Vagina (tissue), 2 donors: ENCODE measurements around the gene TRMT112.

Experiments
- POLR2A ChIP-seq, 2 donors: fragments of 450-650 bp; IDR thresholded peaks; one replicate each; pipeline ENCODE4 v1.6.1; 2017; ENCODE audit warnings: antibody characterized with exemption in 2 of 2, mild to moderate bottlenecking in 2 of 2, moderate library complexity in 2 of 2
- TF ChIP-seq, protein P1 (sequence below), 3 experiments: fragments of 450-650 bp in 2 of 3; fragments of 200-600 bp in 1 of 3; sonication (generic) in 1 of 3; IDR thresholded peaks; one replicate each; pipeline ENCODE4 v1.5.1; 2017 to 2019; ENCODE audit warnings: antibody characterized with exemption in 3 of 3, mild to moderate bottlenecking in 2 of 3, moderate library complexity in 2 of 3

- no peak for TF ChIP-seq POLR2A (IDR thresholded peaks at IDR 0.05)
- TF ChIP-seq, protein P1, sequence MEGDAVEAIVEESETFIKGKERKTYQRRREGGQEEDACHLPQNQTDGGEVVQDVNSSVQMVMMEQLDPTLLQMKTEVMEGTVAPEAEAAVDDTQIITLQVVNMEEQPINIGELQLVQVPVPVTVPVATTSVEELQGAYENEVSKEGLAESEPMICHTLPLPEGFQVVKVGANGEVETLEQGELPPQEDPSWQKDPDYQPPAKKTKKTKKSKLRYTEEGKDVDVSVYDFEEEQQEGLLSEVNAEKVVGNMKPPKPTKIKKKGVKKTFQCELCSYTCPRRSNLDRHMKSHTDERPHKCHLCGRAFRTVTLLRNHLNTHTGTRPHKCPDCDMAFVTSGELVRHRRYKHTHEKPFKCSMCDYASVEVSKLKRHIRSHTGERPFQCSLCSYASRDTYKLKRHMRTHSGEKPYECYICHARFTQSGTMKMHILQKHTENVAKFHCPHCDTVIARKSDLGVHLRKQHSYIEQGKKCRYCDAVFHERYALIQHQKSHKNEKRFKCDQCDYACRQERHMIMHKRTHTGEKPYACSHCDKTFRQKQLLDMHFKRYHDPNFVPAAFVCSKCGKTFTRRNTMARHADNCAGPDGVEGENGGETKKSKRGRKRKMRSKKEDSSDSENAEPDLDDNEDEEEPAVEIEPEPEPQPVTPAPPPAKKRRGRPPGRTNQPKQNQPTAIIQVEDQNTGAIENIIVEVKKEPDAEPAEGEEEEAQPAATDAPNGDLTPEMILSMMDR (IDR thresholded peaks at IDR 0.05): no peak
Measured at GRCh38 chr11:64327375-64327774, 10.0 kb upstream of the TRMT112 start.
